ENCODE results near the gene RGCC.
"Not testable (repeated sequence)": the region's sequence is repeated elsewhere in the genome, so short reads cannot be mapped to it uniquely, and the experiment has no call there.

Gene RGCC

DNA sequence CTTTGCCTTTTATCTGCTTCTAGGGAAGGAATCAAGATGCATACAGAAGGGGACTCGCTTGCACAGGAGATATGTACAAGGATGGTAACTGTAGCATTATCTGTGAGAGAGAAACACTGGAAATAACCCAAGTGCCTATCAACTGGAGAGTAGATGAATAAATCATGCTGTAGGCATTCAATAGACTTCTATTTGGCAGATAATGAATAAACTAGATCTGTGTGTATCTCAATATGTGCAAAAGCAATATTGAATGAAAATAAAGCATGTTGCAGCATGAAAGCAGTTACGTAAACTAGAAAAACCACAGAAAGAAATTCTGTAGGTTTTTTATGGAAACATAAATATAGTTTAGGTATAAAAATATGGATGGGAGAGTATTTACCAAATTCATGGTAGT, 38.6 kb upstream of the RGCC start:
- no peaks in the 10 kb centered on the region for H3K9me3 ChIP-seq (ENCODE audit: insufficient read depth, low read depth, low read length)
- peaks cover 3% of the 10 kb centered on the region for H3K4me1 ChIP-seq (ENCODE audit: insufficient read depth, low read length, poor library complexity, severe bottlenecking)
- no peaks in the 10 kb centered on the region for H3K79me2 ChIP-seq (ENCODE audit: insufficient read depth, low read length)
- H3K27me3 ChIP-seq (ENCODE audit: insufficient read depth, low read length, poor library complexity, severe bottlenecking) = no peaks in the 10 kb centered on the region
- H3K4me2 ChIP-seq (ENCODE audit: low read depth, low read length, poor library complexity, severe bottlenecking) = no peak overlapping the region
- no peaks in the 10 kb centered on the region for H3K9me2 ChIP-seq (replicated peaks; ENCODE audit: low read depth, low read length)
- no peak overlapping the region for H2AFZ ChIP-seq (ENCODE audit: low read length)
- no peak overlapping the region for H3K4me3 ChIP-seq (ENCODE audit: low read length, poor library complexity, severe bottlenecking)
- H4K20me1 ChIP-seq (ENCODE audit: insufficient read depth, low read length, poor library complexity, severe bottlenecking) = no peaks in the 10 kb centered on the region
- H3K36me3 ChIP-seq (ENCODE audit: insufficient read depth, low read length) = no peaks in the 10 kb centered on the region
- H3F3A ChIP-seq (ENCODE audit: low read depth) = no peaks in the 10 kb centered on the region
- H3K9ac ChIP-seq (ENCODE audit: low read depth, low read length, poor library complexity, severe bottlenecking) = no peak overlapping the region
- TF ChIP-seq, protein P1, sequence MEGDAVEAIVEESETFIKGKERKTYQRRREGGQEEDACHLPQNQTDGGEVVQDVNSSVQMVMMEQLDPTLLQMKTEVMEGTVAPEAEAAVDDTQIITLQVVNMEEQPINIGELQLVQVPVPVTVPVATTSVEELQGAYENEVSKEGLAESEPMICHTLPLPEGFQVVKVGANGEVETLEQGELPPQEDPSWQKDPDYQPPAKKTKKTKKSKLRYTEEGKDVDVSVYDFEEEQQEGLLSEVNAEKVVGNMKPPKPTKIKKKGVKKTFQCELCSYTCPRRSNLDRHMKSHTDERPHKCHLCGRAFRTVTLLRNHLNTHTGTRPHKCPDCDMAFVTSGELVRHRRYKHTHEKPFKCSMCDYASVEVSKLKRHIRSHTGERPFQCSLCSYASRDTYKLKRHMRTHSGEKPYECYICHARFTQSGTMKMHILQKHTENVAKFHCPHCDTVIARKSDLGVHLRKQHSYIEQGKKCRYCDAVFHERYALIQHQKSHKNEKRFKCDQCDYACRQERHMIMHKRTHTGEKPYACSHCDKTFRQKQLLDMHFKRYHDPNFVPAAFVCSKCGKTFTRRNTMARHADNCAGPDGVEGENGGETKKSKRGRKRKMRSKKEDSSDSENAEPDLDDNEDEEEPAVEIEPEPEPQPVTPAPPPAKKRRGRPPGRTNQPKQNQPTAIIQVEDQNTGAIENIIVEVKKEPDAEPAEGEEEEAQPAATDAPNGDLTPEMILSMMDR (conservative IDR thresholded peaks at IDR 0.05; ENCODE audit: low read length) = no peak
- no peak for TF ChIP-seq EZH2phosphoT487 (IDR thresholded peaks at IDR 0.05; ENCODE audit: borderline replicate concordance)

DNA sequence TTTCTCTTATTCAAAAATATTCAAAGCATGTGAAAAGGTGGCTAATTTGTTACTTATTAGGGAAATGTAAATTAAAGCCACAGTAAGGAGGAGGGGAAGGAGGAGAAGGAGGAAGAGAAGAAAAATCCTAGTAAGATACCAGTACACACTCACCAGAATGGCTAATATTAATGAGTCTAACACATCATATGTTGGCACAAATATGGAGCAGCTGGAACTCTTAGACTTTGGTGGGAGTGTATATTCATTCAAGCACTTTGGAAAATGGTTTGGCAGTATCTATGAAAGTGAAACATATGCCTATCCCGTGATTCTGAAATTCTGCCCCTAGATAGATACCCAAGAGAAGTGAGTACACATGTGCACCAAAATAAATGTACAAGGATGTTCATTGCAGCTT, 38.1 kb upstream of the RGCC start:
- TF ChIP-seq, protein P1 (conservative IDR thresholded peaks at IDR 0.05; ENCODE audit: low read length) = no peak
- no peak for TF ChIP-seq EZH2phosphoT487 (IDR thresholded peaks at IDR 0.05; ENCODE audit: borderline replicate concordance)
- Histone ChIP-seq H3K9me2 (replicated peaks; ENCODE audit: low read depth, low read length) (no peaks in the 10 kb centered on the region), H3K9ac (ENCODE audit: low read depth, low read length, poor library complexity, severe bottlenecking) (no peak overlapping the region), H3K27me3 (ENCODE audit: insufficient read depth, low read length, poor library complexity, severe bottlenecking) (no peaks in the 10 kb centered on the region), H3K9me3 (ENCODE audit: insufficient read depth, low read depth, low read length) (no peaks in the 10 kb centered on the region), H3F3A (ENCODE audit: low read depth) (no peaks in the 10 kb centered on the region), H3K79me2 (ENCODE audit: insufficient read depth, low read length) (no peaks in the 10 kb centered on the region), H3K4me1 (ENCODE audit: insufficient read depth, low read length, poor library complexity, severe bottlenecking) (peaks cover 3% of the 10 kb centered on the region), H3K36me3 (ENCODE audit: insufficient read depth, low read length) (no peaks in the 10 kb centered on the region), H2AFZ (ENCODE audit: low read length) (no peak overlapping the region), H3K4me2 (ENCODE audit: low read depth, low read length, poor library complexity, severe bottlenecking) (no peak overlapping the region), H4K20me1 (ENCODE audit: insufficient read depth, low read length, poor library complexity, severe bottlenecking) (no peaks in the 10 kb centered on the region), H3K4me3 (ENCODE audit: low read length, poor library complexity, severe bottlenecking) (no peak overlapping the region)

DNA sequence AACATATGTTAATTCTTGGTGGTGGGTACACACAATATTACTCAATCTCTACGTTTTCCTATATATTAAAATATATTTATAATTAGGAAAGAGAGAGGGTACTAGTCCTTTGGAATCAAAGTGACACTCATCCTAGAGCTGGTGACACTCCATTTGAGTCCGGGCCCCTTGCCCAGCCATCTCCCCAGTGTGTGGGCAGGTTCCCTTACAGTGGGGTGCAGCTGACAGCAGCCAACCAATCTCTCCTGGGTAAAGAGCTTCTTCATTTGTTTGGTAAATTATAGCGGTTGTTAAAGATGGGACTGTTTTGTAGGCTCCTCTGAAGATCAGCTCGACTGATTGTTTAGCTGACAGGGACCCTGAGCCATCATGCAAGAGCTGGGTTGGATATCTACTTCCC, 37.2 kb upstream of the RGCC start:
- no peak for TF ChIP-seq EZH2phosphoT487 (IDR thresholded peaks at IDR 0.05; ENCODE audit: borderline replicate concordance)
- TF ChIP-seq, protein P1 (conservative IDR thresholded peaks at IDR 0.05; ENCODE audit: low read length) = no peak
- Histone ChIP-seq H3K4me1 (ENCODE audit: insufficient read depth, low read length, poor library complexity, severe bottlenecking) (peaks cover 3% of the 10 kb centered on the region), H3K4me2 (ENCODE audit: low read depth, low read length, poor library complexity, severe bottlenecking) (no peak overlapping the region), H3K4me3 (ENCODE audit: low read length, poor library complexity, severe bottlenecking) (no peak overlapping the region), H2AFZ (ENCODE audit: low read length) (no peak overlapping the region), H3K79me2 (ENCODE audit: insufficient read depth, low read length) (no peaks in the 10 kb centered on the region), H3K9me3 (ENCODE audit: insufficient read depth, low read depth, low read length) (no peaks in the 10 kb centered on the region), H3F3A (ENCODE audit: low read depth) (no peaks in the 10 kb centered on the region), H3K9me2 (replicated peaks; ENCODE audit: low read depth, low read length) (no peaks in the 10 kb centered on the region), H3K9ac (ENCODE audit: low read depth, low read length, poor library complexity, severe bottlenecking) (no peak overlapping the region), H3K27me3 (ENCODE audit: insufficient read depth, low read length, poor library complexity, severe bottlenecking) (no peaks in the 10 kb centered on the region), H3K36me3 (ENCODE audit: insufficient read depth, low read length) (no peaks in the 10 kb centered on the region), H4K20me1 (ENCODE audit: insufficient read depth, low read length, poor library complexity, severe bottlenecking) (no peaks in the 10 kb centered on the region)

DNA sequence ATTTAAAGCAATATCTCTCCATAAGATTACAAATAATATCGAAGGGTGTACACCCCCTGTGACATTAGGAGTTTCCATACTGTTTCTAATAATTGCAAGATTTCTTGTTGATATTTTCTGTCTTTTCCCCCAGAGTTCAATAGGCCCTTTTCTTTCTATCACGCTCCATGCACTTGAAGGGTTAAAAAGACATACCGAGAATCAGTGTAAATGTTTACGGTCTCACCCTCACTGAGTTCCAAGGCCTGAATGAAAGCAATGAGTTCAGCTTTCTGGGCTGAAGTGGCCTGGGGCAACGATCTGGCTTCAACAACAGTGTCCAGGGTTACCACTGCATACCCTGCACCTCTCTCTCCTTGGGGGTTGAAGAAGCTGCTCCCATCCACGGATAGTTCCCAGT, 36.0 kb upstream of the RGCC start:
- not testable (repeated sequence) for H3K27me3 ChIP-seq (ENCODE audit: insufficient read depth, low read length, poor library complexity, severe bottlenecking); H3K9me3 ChIP-seq (ENCODE audit: insufficient read depth, low read depth, low read length); H3K4me1 ChIP-seq (ENCODE audit: insufficient read depth, low read length, poor library complexity, severe bottlenecking); H3K4me2 ChIP-seq (ENCODE audit: low read depth, low read length, poor library complexity, severe bottlenecking); H3F3A ChIP-seq (ENCODE audit: low read depth); H3K9me2 ChIP-seq (replicated peaks; ENCODE audit: low read depth, low read length); H3K9ac ChIP-seq (ENCODE audit: low read depth, low read length, poor library complexity, severe bottlenecking); H4K20me1 ChIP-seq (ENCODE audit: insufficient read depth, low read length, poor library complexity, severe bottlenecking); H3K79me2 ChIP-seq (ENCODE audit: insufficient read depth, low read length); H3K36me3 ChIP-seq (ENCODE audit: insufficient read depth, low read length); H2AFZ ChIP-seq (ENCODE audit: low read length); H3K4me3 ChIP-seq (ENCODE audit: low read length, poor library complexity, severe bottlenecking)

DNA sequence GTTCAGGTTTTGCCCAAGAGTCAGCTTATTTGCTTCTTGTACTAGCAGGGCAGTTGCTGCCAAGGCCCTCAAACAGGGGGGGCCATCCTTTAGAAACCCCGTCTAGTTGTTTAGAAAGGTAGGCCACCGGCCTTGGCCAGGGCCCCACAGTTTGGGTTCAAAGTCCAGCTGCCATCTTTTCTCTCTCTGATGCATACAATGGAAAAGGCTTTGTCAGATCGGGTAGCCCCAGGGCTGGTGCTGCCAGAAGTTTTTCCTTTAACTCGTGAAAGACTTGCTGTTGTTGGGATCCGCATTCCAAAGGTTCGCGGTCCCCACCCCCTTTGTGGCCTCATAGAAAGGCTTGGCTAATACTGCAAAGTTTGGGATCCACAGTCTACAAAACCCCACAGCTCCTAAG, 35.4 kb upstream of the RGCC start:
- not testable (repeated sequence) for H3K79me2 ChIP-seq (ENCODE audit: insufficient read depth, low read length); H4K20me1 ChIP-seq (ENCODE audit: insufficient read depth, low read length, poor library complexity, severe bottlenecking); H3K9me3 ChIP-seq (ENCODE audit: insufficient read depth, low read depth, low read length); H3K9me2 ChIP-seq (replicated peaks; ENCODE audit: low read depth, low read length); H3K9ac ChIP-seq (ENCODE audit: low read depth, low read length, poor library complexity, severe bottlenecking); H3K4me2 ChIP-seq (ENCODE audit: low read depth, low read length, poor library complexity, severe bottlenecking); H3F3A ChIP-seq (ENCODE audit: low read depth); H3K36me3 ChIP-seq (ENCODE audit: insufficient read depth, low read length); H2AFZ ChIP-seq (ENCODE audit: low read length); H3K27me3 ChIP-seq (ENCODE audit: insufficient read depth, low read length, poor library complexity, severe bottlenecking); H3K4me3 ChIP-seq (ENCODE audit: low read length, poor library complexity, severe bottlenecking); H3K4me1 ChIP-seq (ENCODE audit: insufficient read depth, low read length, poor library complexity, severe bottlenecking)

All from Loucy (cell line).